Stimulated activated CD4-positive, alpha-beta T cell treated with anti-CD3 and anti-CD28 coated beads, Interleukin-15, amount 100 ng/mL, for 24 hours (primary cell): ENCODE measurements around the gene MUC5AC.
"Not testable (repeated sequence)": the region's sequence is repeated elsewhere in the genome, so short reads cannot be mapped to it uniquely, and the experiment has no call there.

Source experiments
- DNase-seq: peaks from one replicate; pipeline ENCODE4 v3.0.0-alpha.2; 2020

Gene MUC5AC

GRCh38 chr11:1163911-1164735 lies 6.4 kb downstream of the MUC5AC start:
- DNase-seq: no peak

- not testable (repeated sequence) for DNase-seq
Measured at GRCh38 chr11:1164779-1165255, 7.1 kb downstream of the MUC5AC start.

- DNase-seq: no peak
Measured at GRCh38 chr11:1165256-1166041, 7.7 kb downstream of the MUC5AC start.

GRCh38 chr11:1167256-1167655 lies 9.5 kb downstream of the MUC5AC start:
- DNase-seq: no peak

- DNase-seq: no peak
Measured at GRCh38 chr11:1167751-1168231, 10.0 kb downstream of the MUC5AC start.

- no peak for DNase-seq
Measured at GRCh38 chr11:1168256-1168655, 10.5 kb downstream of the MUC5AC start.

GRCh38 chr11:1168721-1169161 lies 11.0 kb downstream of the MUC5AC start:
- DNase-seq: no peak

- no peak for DNase-seq
Measured at GRCh38 chr11:1171223-1171984, 13.7 kb downstream of the MUC5AC start.

- no peak for DNase-seq
Measured at GRCh38 chr11:1171985-1172728, 14.4 kb downstream of the MUC5AC start.

- DNase-seq: no peak
Measured at GRCh38 chr11:1172729-1173117, 15.0 kb downstream of the MUC5AC start.

GRCh38 chr11:1173396-1173795 lies 15.6 kb downstream of the MUC5AC start:
- DNase-seq: not testable (repeated sequence)

GRCh38 chr11:1174441-1175370 lies 17.0 kb downstream of the MUC5AC start:
- no peak for DNase-seq

- no peak for DNase-seq
Measured at GRCh38 chr11:1175461-1176223, 17.9 kb downstream of the MUC5AC start.

- no peak for DNase-seq
Measured at GRCh38 chr11:1176224-1177019, 18.7 kb downstream of the MUC5AC start.

GRCh38 chr11:1177020-1177770 lies 19.4 kb downstream of the MUC5AC start:
- DNase-seq: no peak

- no peak for DNase-seq
Measured at GRCh38 chr11:1177771-1178090, 20.0 kb downstream of the MUC5AC start.

- no peak for DNase-seq
Measured at GRCh38 chr11:1178201-1178885, 20.6 kb downstream of the MUC5AC start.

- no peak for DNase-seq
Measured at GRCh38 chr11:1178906-1179305, 21.2 kb downstream of the MUC5AC start.
